Fibroblast of lung (primary cell): ENCODE results near the gene B3GALT5.

ENCODE experiments used
- EZH2 ChIP-seq: IDR thresholded peaks from 2 replicates; pipeline ENCODE4 v1.5.1; 2012; ENCODE audit warnings: low read length, control low read depth, mild to moderate bottlenecking; ENCODE audit errors: missing control alignments
- TF ChIP-seq, protein P1 (sequence below), 2 donors: IDR thresholded peaks in 1 of 2; conservative IDR thresholded peaks in 1 of 2; 1 replicate in 1 of 2; 2 replicates in 1 of 2; pipeline ENCODE4 v1.5.1; 2011 to 2012; ENCODE audit warnings: low read length in 2 of 2, control low read depth in 1 of 2, inconsistent platforms in 1 of 2, low read depth in 1 of 2, mild to moderate bottlenecking in 1 of 2

DNA sequence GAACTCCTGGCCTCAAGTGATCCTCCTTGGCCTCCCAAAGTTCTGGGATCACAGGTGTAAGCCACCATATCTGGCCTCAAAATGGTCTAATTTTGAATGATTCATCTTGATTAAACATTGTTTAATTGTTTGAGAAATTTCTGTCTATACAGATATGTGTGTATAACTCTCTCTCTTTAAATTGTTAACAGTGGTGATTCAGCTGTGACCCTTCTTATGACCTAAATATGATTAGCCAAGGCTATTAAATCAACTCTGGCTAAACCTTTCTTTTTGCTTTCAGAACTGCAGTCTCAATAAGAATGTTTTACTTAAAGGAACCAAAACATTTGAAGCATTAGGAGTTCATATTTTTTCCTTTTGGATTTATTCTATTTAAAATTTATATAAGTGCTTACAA, 19.2 kb upstream of the B3GALT5 start:
- TF ChIP-seq, protein P1, sequence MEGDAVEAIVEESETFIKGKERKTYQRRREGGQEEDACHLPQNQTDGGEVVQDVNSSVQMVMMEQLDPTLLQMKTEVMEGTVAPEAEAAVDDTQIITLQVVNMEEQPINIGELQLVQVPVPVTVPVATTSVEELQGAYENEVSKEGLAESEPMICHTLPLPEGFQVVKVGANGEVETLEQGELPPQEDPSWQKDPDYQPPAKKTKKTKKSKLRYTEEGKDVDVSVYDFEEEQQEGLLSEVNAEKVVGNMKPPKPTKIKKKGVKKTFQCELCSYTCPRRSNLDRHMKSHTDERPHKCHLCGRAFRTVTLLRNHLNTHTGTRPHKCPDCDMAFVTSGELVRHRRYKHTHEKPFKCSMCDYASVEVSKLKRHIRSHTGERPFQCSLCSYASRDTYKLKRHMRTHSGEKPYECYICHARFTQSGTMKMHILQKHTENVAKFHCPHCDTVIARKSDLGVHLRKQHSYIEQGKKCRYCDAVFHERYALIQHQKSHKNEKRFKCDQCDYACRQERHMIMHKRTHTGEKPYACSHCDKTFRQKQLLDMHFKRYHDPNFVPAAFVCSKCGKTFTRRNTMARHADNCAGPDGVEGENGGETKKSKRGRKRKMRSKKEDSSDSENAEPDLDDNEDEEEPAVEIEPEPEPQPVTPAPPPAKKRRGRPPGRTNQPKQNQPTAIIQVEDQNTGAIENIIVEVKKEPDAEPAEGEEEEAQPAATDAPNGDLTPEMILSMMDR (conservative IDR thresholded peaks at IDR 0.05 in 1 of 2, IDR thresholded peaks at IDR 0.05 in 1 of 2; ENCODE audit: low read depth in 1 of 2, low read length in 2 of 2), result no peak
- no peak for TF ChIP-seq EZH2
